SK-N-SH (cell line): Measurements from ENCODE around the gene PEX11G. TPM values are rescaled to one million over a fixed set of nuclear protein-coding genes. Genes with fewer than 3 reads are reported as not detected.

ENCODE experiments used
- CTCF ChIA-PET: fragments of 300-600, 350-600 bp; formaldehyde crosslinking; extraction: SDS; loops from one replicate; lab custom pipeline; 2021; lab: Yijun Ruan, JAX
- POLR2A ChIA-PET: fragments of 350-600 bp; sonication (Branson Sonifier 250); formaldehyde crosslinking; extraction: SDS; loops from one replicate; lab custom pipeline; 2020; ENCODE audit warnings: antibody characterized with exemption, inconsistent platforms; lab: Yijun Ruan, JAX
- DNase-seq: peaks from one replicate; pipeline ENCODE4 v3.0.0; 2012
- H2AFZ ChIP-seq: fragments of 200-600 bp; sonication (generic); 2 replicates; pipeline ENCODE4 v1.8.1; 2016; ENCODE audit warnings: antibody characterized with exemption, mild to moderate bottlenecking, low read depth
- H3F3A ChIP-seq: fragments of 200-600 bp; sonication (generic); replicated peaks from 2 replicates; pipeline ENCODE3; 2016; ENCODE audit warnings: antibody characterized with exemption, mild to moderate bottlenecking; ENCODE audit not compliant: insufficient read depth
- H3K27ac ChIP-seq, 2 experiments: fragments of 200-500 bp in 1 of 2; fragments of 200-600 bp in 1 of 2; sonication (Bioruptor generic) in 1 of 2; sonication (generic), shearing (Covaris generic) in 1 of 2; 2 replicates each; pipeline versions ENCODE4 v1.5.1 to v1.6.1; 2014 to 2016; ENCODE audit warnings: low read depth in 2 of 2, inconsistent platforms in 1 of 2, low read length in 1 of 2, mild to moderate bottlenecking in 1 of 2, mixed read lengths in 1 of 2
- H3K27me3 ChIP-seq: fragments of 200-600 bp; sonication (generic), shearing (Covaris generic); 2 replicates; pipeline ENCODE4 v1.6.1; 2016; ENCODE audit warnings: mixed run types; ENCODE audit not compliant: insufficient read depth
- H3K36me3 ChIP-seq, 2 experiments: fragments of 200-500 bp in 1 of 2; fragments of 200-600 bp in 1 of 2; sonication (Bioruptor generic) in 1 of 2; sonication (generic) in 1 of 2; replicated peaks in 1 of 2; 2 replicates each; pipeline versions ENCODE3 to v1.5.1; 2014 to 2016; ENCODE audit warnings: low read length in 1 of 2, mild to moderate bottlenecking in 1 of 2; ENCODE audit not compliant: insufficient read depth in 2 of 2, control insufficient read depth in 1 of 2
- H3K4me1 ChIP-seq, 2 experiments: fragments of 200-500 bp in 1 of 2; fragments of 200-600 bp in 1 of 2; sonication (Bioruptor generic) in 1 of 2; sonication (generic), shearing (Covaris generic) in 1 of 2; 2 replicates each; pipeline versions ENCODE4 v1.5.1 to v1.6.1; 2014 to 2016; ENCODE audit warnings: low read depth in 1 of 2, low read length in 1 of 2, mixed run types in 1 of 2; ENCODE audit not compliant: insufficient read depth in 2 of 2, control insufficient read depth in 1 of 2
- H3K4me2 ChIP-seq: fragments of 200-600 bp; sonication (generic), shearing (Covaris generic); 2 replicates; pipeline ENCODE4 v1.6.1; 2017; ENCODE audit warnings: mixed run types
- H3K4me3 ChIP-seq, 2 experiments: fragments of 200-500 bp in 1 of 2; fragments of 200-600 bp in 1 of 2; sonication (Bioruptor generic) in 1 of 2; sonication (generic), shearing (Covaris generic) in 1 of 2; 2 replicates each; pipeline versions ENCODE4 v1.5.1 to v1.8.1; 2014 to 2016; ENCODE audit warnings: low read depth in 2 of 2, inconsistent platforms in 1 of 2, low read length in 1 of 2, mild to moderate bottlenecking in 1 of 2, mixed read lengths in 1 of 2, moderate library complexity in 1 of 2
- H3K79me2 ChIP-seq: fragments of 200-600 bp; sonication (generic); 2 replicates; pipeline ENCODE4 v1.8.1; 2017; ENCODE audit warnings: mild to moderate bottlenecking; ENCODE audit not compliant: insufficient read depth
- H3K9ac ChIP-seq: fragments of 200-600 bp; sonication (generic); 2 replicates; pipeline ENCODE4 v1.6.1; 2017; ENCODE audit warnings: mixed run types
- H3K9me2 ChIP-seq: fragments of 200-600 bp; sonication (generic); 2 replicates; pipeline ENCODE4 v1.6.1; 2017; ENCODE audit warnings: mixed run types
- H3K9me3 ChIP-seq: fragments of 200-600 bp; sonication (generic); 2 replicates; pipeline ENCODE4 v1.6.1; 2017; ENCODE audit warnings: mixed run types, mild to moderate bottlenecking, moderate library complexity
- H4K20me1 ChIP-seq: fragments of 200-600 bp; sonication (generic); 2 replicates; pipeline ENCODE4 v1.6.1; 2017; ENCODE audit warnings: mild to moderate bottlenecking, mixed run types; ENCODE audit not compliant: insufficient read depth
- FOXJ3 ChIP-seq: sonication (generic); formaldehyde crosslinking; IDR thresholded peaks from 2 replicates; pipeline ENCODE4 v1.5.1; 2020; ENCODE audit warnings: mild to moderate bottlenecking, missing genetic modification reagents
- FOXM1 ChIP-seq: IDR thresholded peaks from 2 replicates; pipeline ENCODE4 v1.4.0; 2012; ENCODE audit warnings: low read depth, mild to moderate bottlenecking
- GABPA ChIP-seq: IDR thresholded peaks from 2 replicates; pipeline ENCODE4 v1.4.0; 2012; ENCODE audit warnings: low read depth, mild to moderate bottlenecking
- GATA2 ChIP-seq: sonication (generic); formaldehyde crosslinking; IDR thresholded peaks from 2 replicates; pipeline ENCODE4 v1.5.0; 2020; ENCODE audit warnings: mild to moderate bottlenecking, missing genetic modification reagents
- IRF3 ChIP-seq: fragments of 150-350 bp; IDR thresholded peaks from 2 replicates; pipeline ENCODE4 v1.6.1; 2016; ENCODE audit warnings: mild to moderate bottlenecking, low read depth, low read length
- JUND ChIP-seq: IDR thresholded peaks from 2 replicates; pipeline ENCODE4 v1.4.0; 2012
- MXI1 ChIP-seq: IDR thresholded peaks from 2 replicates; pipeline ENCODE4 v1.6.1; 2012; ENCODE audit warnings: mild to moderate bottlenecking, low read depth, low read length, improper control_type of control experiment
- NFIC ChIP-seq: IDR thresholded peaks from 2 replicates; pipeline ENCODE4 v1.4.0; 2012; ENCODE audit warnings: borderline replicate concordance
- NRF1 ChIP-seq: IDR thresholded peaks from 2 replicates; pipeline ENCODE4 v1.6.1; 2012; ENCODE audit warnings: low read depth, mild to moderate bottlenecking, low read length
- POLR2AphosphoS5 ChIP-seq: IDR thresholded peaks from 2 replicates; pipeline ENCODE4 v1.6.1; 2012; ENCODE audit warnings: low read depth, low read length
- RAD21 ChIP-seq: IDR thresholded peaks from 2 replicates; pipeline ENCODE4 v1.6.1; 2012; ENCODE audit warnings: mild to moderate bottlenecking, low read length
- REST ChIP-seq: IDR thresholded peaks from 2 replicates; pipeline ENCODE4 v1.6.1; 2012; ENCODE audit warnings: mild to moderate bottlenecking, low read depth, low read length, moderate library complexity
- RXRA ChIP-seq: IDR thresholded peaks from 2 replicates; pipeline ENCODE4 v1.4.0; 2012; ENCODE audit warnings: low read depth, mild to moderate bottlenecking, borderline replicate concordance
- SIN3A ChIP-seq: IDR thresholded peaks from 2 replicates; pipeline ENCODE4 v1.6.1; 2012; ENCODE audit warnings: low read depth, mild to moderate bottlenecking, low read length, moderate library complexity, borderline replicate concordance
- USF1 ChIP-seq: IDR thresholded peaks from 2 replicates; pipeline ENCODE4 v1.4.0; 2012; ENCODE audit warnings: low read depth, borderline replicate concordance
- YY1 ChIP-seq: IDR thresholded peaks from 2 replicates; pipeline ENCODE4 v1.4.0; 2012; ENCODE audit warnings: low read depth, mild to moderate bottlenecking
- WGBS: methylation state at CpG from one replicate; pipeline ENCODE4 v1.1.6; 2017; ENCODE audit warnings: low lambda C conversion rate; 5-methylcytosine and 5-hydroxymethylcytosine counted together
- polyA plus RNA-seq, 3 experiments: library from polyadenylated mRNA; depleted of rRNA; stranded (reverse); fragments of >200 nt; gene quantifications; 2 replicates each; pipeline ENCODE4 v1.2.3, GENCODE V29; 2012

PEX11G gene
- polyA plus RNA-seq, 1 of the 3 experiments (the other 2 are of a cell fraction), result 6.1 TPM

GRCh38 chr19:7505288-7505681, 16.4 kb upstream of the PEX11G start (continued):
- no peak for TF ChIP-seq REST
- no peak for TF ChIP-seq NRF1
- TF ChIP-seq RAD21, result no peak
- no peak for TF ChIP-seq MXI1

GRCh38 chr19:7504684-7505083, 15.8 kb upstream of the PEX11G start:
- CTCF ChIA-PET, result interaction anchor here (1.5 kb wide), 2 partner anchors 10 to 12 kb away, joined by 3 to 4 read pairs; no protein-coding TSS in a partner anchor
- Histone ChIP-seq H3K27me3 (no peaks in the 10 kb centered on the region), H3F3A (peaks cover 10% of the 10 kb centered on the region), H3K4me1 (peaks cover 0 to 17% of the 10 kb centered on the region in 2 experiments; a peak in 1 of 4 replicates), H3K4me3 (no peak overlapping the region), H3K4me2 (no peak overlapping the region), H2AFZ (no peak overlapping the region), H3K9ac (no peak overlapping the region), H3K36me3 (no peaks in the 10 kb centered on the region), H3K9me3 (no peaks in the 10 kb centered on the region), H3K79me2 (no peaks in the 10 kb centered on the region), H3K27ac (no peak overlapping the region), H3K9me2 (no peaks in the 10 kb centered on the region), H4K20me1 (no peaks in the 10 kb centered on the region)
- 81% methylated on average over 6 of the region's 6 CpGs for WGBS
- TF ChIP-seq FOXM1 (no peak), RXRA (no peak), USF1 (no peak), YY1 (no peak), FOXJ3 (CRISPR knock-in tag) (no peak), GATA2 (CRISPR knock-in tag) (no peak), POLR2AphosphoS5 (no peak), SIN3A (no peak), IRF3 (no peak), RAD21 (no peak), GABPA (no peak), JUND (no peak), NFIC (no peak)
- POLR2A ChIA-PET, result interaction anchor here (1.8 kb wide), 1 partner anchor 11 kb away, joined by 8 read pairs; no protein-coding TSS in a partner anchor
- DNase-seq, result no peak
